T-helper 2 cell (primary cell): ENCODE measurements around the gene GLDN.
A peak's percentile ranks its signal among the peaks of the same experiment; 100 is the strongest.
"Not testable (repeated sequence)": the region's sequence is repeated elsewhere in the genome, so short reads cannot be mapped to it uniquely, and the experiment has no call there.

ENCODE experiments used
- DNase-seq, 5 experiments: peaks; one replicate each; pipeline versions ENCODE4 v3.0.0 to v3.0.0-alpha.2; 2012 to 2022

Gene GLDN

GRCh38 chr15:51390241-51390965 is 48.9 kb downstream of the GLDN start:
- DNase-seq: no peak

DNA sequence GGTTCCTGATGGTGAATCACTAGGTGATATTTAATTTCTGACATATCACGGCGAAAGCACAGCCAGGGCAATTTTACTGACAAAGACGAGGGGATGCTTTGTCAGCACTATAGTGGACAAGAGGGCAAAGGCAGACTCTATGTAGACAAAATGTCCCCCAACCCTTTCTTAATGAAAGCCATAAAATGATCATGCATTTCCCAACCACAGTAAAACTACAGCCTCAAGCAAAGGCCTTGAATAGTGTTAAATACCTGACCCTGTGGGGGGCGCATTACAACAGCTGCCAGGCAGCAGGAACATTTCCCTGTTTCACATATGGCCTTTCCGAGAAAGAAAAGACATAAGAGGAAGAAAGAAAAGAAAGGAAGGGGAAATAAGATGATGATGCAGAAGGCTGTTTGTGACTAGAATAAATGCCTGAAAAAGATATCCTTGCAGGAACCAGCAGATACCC is 49.5 kb downstream of the GLDN start:
- no peak for DNase-seq

- DNase-seq: no peak
Measured at GRCh38 chr15:51396921-51397320, 55.5 kb downstream of the GLDN start.

DNA sequence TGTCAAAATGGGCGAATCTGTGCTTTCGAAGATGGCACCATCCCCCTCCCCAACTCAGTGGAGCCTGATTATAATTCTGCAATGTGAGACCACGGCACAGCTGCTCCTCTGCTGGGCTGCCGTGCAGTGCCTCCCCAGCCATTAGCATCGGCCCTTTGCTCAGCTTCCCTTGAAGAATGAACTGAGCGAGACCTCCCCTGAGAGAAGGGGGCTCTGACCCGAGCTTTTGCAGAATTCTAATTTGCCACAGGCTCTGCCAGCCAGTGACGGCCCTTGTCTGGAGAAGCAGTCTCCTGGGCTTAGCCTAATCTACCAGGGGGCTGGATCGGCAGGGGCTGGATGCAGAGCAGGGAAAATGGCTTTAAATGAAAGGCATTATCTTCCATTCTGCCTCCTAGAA is 57.2 kb downstream of the GLDN start:
- DNase-seq: no peak

DNA sequence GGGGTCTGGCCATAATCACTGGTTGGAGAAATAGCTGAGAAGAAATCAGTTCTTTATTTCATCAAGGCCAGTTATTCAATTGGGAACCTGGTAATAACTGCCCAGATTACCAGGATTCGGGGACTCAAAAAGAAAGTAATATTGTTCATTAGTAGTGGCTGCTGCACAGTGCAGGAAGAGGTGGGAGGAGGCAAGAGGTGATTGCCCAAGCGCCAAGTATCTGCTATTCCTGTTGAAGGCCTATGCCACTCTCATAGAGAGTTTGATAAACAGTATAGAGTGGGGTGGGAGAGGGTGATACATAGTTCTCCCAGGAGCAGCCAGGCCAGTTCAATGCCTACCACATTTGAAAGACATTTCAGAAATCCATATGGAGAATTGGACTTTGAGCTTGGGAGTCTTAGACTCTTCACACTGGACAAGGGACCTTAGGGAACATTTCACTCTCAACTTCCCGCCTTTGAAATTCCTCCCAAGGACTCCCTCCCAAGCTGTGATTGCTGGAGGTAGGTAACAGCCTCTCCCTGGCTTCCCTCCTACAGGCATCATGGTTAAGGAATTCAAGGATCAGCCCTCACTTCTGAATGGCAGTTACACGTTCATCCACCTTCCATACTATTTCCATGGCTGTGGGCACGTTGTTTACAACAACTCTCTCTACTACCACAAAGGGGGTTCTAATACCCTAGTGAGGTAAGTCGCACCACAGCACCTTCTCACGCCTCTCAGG is 59.8 kb downstream of the GLDN start:
- DNase-seq: no peak

GRCh38 chr15:51401872-51402517 is 60.5 kb downstream of the GLDN start:
- DNase-seq: no peak

GRCh38 chr15:51403072-51403878 is 61.8 kb downstream of the GLDN start:
- no peak for DNase-seq

DNA sequence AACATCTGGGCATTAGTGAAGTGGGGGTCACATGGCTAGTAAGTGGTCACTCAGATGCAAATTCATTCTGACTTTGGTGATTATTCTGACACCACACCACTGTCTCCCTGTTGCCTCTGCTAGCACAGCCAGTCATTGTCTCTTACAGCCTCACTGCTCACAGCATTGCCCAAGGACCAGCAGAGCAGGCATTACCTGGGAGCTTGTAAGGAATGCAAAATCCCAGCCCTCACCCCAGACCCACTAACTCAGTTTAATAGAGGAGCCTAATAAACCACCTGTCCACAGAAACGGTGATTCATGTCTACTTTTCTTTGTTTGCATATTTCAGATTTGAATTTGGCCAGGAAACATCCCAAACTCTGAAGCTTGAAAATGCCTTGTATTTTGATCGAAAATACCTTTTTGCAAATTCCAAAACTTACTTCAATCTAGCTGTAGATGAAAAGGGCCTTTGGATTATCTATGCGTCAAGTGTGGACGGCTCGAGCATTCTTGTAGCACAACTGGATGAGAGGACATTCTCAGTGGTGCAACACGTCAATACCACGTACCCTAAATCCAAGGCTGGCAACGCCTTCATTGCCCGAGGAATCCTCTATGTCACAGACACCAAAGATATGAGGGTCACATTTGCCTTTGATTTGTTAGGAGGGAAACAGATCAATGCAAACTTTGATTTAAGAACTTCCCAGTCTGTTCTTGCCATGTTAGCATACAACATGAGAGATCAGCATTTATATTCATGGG is 62.7 kb downstream of the GLDN start:
- DNase-seq: no peak

DNA sequence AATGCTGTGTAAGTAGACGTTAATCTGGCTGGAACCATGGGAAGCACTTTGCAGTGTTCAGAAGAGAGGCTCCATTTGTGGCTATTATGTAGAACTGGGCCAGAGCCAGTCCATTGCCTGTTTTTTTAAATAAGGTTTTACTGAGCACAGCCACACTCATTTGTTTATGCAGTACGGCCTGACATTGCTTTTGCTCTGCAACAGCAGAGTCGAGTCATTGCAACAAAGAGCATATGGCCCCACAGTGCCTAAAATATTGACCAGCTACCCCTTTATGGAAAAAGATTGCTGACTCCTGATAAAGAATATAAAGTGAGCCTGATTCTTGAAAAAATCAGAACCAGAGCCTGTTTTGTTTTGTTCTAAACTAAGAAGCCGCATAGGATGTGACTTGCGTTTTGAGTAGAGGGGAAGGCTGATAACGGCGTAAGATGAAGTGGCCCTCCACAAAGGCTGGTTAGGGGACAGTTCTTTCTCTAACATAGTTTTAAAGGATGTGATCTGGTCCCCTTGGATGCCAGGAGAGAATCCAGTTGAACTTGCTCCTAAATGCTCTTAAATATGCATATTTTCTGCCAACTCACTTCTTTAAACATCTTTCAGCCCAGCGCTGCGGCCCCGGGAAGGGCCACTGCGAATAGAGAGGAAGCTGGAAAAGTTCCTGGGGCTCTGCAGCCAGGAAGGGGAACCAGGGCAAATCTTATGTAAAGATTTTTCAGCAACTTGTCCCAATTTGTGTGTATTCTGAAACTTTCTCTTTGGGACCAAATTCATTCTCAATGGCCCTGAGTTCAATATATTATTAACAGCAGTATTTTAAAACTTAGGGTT is 64.5 kb downstream of the GLDN start:
- no peak for DNase-seq

GRCh38 chr15:51414256-51414860 is 72.9 kb downstream of the GLDN start:
- DNase-seq: no peak

DNA sequence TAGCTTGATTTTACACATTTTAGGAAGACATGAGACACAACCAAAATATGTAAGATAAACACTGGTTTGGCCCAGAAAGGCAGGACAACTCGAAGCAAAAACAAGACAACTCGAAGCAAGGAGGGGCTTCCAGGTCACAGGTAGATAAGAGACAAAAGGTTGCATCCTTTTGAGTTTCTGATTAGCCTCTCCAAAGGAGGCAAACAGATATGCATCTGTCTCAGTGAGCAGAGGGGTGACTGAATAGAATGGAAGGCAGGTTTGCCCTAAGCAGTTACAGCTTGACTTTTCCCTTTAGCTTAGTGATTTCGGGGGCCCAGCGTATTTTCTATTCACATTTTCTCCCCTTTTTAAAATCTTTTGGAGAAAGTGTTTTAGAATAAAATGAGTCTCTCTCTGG is 74.7 kb downstream of the GLDN start:
- no peak for DNase-seq

DNA sequence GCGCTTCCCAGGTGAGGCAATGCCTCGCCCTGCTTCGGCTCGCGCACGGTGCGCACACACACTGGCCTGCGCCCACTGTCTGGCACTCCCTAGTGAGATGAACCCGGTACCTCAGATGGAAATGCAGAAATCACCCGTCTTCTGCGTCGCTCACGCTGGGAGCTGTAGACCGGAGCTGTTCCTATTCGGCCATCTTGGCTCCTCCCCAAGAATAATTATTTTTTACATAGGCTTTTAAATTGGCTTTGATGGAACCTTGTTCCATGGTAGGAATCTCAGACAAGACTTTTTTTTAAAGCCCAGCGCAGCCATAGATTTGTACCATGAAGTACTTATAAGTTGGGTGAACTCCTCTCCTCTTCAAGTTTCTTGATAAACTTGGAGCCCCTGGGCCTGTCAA is 81.6 kb downstream of the GLDN start:
- DNase-seq: not testable (repeated sequence)

DNA sequence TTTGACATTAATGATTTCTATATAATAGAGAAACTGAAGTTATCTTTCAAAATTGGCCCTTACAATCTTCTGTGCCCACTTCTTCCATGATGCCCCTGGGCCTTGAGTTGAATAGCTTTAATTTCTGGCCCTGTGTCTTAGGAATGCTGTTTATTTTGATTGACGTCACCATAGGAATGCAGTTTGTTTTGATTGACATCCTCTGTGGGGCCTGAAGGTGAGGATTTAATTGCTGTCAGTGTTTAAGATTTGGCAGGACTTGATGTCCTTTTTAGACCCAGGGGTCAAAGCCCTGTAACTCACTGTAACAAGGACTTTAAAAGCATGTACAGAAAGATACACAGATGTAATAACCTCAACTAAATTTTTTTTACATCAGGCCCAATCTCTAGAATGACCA is 83.3 kb downstream of the GLDN start:
- DNase-seq: no peak

DNA sequence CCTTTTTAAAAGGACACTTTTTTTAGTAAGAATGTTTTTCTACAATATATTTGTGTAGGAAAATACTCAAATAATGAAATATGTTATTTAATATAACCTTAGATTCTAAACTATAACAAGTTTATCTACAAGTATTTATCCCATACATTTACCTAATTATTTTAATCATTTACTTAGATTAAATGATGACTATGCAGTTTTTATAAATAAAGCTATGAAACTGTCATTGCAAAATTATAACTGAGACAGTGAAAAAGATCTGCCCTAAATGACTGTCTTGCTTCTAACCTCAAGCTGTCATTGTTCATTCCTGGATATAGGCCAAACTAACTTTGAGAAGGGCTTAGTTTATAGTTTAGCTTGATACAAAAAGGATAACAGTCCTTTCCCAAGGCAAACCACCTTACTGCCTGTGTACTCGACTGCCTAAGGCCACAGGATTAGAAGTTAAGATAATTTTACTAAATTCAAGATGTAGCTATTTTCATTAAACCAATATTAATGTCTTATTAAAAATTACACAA is 84.1 kb downstream of the GLDN start:
- no peak for DNase-seq

DNA sequence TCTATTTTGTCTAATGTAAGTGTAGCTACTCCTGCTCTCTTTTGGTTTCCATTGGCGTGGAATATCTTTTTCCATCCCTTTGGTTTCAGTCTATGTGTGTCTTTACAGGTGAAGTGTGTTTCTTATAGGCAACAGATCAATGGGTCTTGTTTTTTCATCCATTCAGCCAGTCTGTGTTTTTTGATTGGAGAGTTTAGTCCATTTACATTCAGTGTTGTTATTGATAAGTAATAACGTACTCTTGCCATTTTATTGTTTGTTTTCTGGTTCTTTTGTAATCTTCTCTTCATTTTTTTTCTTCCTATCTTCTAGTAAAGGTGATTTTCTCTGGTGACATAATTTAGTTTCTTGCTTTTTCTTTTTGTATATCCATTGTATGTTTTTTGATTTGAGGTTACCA is 97.1 kb downstream of the GLDN start:
- no peak for DNase-seq

DNA sequence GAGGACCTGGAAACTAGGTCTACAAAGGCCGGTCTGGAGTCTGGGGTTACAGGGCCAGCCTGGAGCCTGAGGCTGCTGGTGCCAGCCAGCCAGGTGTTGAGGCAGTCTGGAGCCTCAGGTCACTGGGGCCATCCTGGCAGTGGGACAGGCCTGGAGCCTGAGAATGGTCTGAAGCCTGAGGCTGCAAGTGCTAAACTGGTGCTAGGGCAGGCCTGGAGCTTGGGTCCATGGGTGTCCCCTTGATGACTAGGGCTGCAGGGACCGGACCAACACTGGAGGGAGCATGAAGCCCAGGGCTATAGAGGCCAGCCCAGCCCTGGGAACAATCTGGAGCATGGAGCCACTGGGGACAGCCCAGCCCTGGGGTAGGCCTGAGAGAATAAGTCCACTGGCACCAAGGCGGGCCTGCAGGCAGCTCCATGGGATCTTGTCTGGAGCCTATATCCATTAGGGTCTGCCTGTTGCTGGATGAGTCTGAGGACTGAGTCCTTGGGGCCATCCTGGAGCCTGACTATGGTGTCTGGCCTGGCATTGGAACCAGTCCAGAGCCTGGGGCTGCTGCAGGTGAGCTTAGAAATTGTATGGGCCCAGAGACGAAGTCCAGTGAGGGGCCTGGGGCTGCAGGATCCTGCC is 101.9 kb downstream of the GLDN start:
- no peak for DNase-seq

GRCh38 chr15:51444112-51444511 is 102.7 kb downstream of the GLDN start:
- DNase-seq: peak in 1 of 5 experiments; percentile 4

DNA sequence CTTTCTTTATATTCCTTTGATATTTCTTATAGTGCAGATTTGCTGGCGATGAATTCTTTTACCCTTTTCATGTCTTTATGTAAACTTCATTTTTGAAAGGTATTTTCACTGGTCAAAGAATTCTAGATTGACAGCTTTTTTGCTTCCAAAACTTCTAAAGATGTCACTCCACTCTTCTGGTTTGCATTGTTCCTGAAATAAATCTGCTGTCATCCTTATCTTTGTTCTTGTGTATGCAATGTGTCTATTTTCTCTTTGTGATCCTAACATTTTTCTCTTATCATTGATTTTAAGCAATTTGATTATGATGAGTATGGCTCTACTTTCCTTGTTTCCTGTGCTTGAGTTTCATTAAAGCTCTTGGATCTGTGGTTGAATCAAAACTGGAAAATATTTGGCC is 103.4 kb downstream of the GLDN start:
- no peak for DNase-seq

- not testable (repeated sequence) for DNase-seq
Measured at GRCh38 chr15:51446029-51446744, 104.7 kb downstream of the GLDN start.
